KMS-11 (cell line): ENCODE measurements around the gene CPA4.

Experiments
- H2AFZ ChIP-seq: fragments of 200-600 bp; sonication (generic); 2 replicates; pipeline ENCODE4 v1.6.1; 2016; ENCODE audit warnings: antibody characterized with exemption, mixed run types, low read depth
- H3K27ac ChIP-seq: fragments of 200-600 bp; sonication (generic); 2 replicates; pipeline ENCODE4 v1.6.1; 2016; ENCODE audit warnings: mild to moderate bottlenecking, mixed run types
- H3K27me3 ChIP-seq: fragments of 200-600 bp; sonication (generic); 2 replicates; pipeline ENCODE4 v1.6.1; 2017; ENCODE audit warnings: mild to moderate bottlenecking, low read depth, mixed run types, moderate library complexity; ENCODE audit not compliant: insufficient read depth
- H3K36me3 ChIP-seq: fragments of 200-600 bp; sonication (generic); 2 replicates; pipeline ENCODE4 v1.6.1; 2017; ENCODE audit warnings: mild to moderate bottlenecking, mixed run types; ENCODE audit not compliant: insufficient read depth
- H3K4me1 ChIP-seq: fragments of 200-600 bp; sonication (generic); 2 replicates; pipeline ENCODE4 v1.6.1; 2016; ENCODE audit warnings: mild to moderate bottlenecking, low read depth, mixed run types; ENCODE audit not compliant: poor library complexity, severe bottlenecking
- H3K4me2 ChIP-seq: fragments of 200-600 bp; sonication (generic); 2 replicates; pipeline ENCODE4 v1.7.0; 2016; ENCODE audit warnings: mild to moderate bottlenecking, mixed run types
- H3K4me3 ChIP-seq: fragments of 200-600 bp; sonication (generic); IDR thresholded peaks from 2 replicates; pipeline ENCODE4 v1.6.1; 2017; ENCODE audit warnings: low read depth, low read length, mixed read lengths; ENCODE audit not compliant: insufficient read depth
- H3K79me2 ChIP-seq: fragments of 200-600 bp; sonication (generic); 2 replicates; pipeline ENCODE4 v1.6.1; 2016; ENCODE audit warnings: low read depth, mixed run types; ENCODE audit not compliant: insufficient read depth
- H3K9ac ChIP-seq: fragments of 200-600 bp; sonication (generic); 2 replicates; pipeline ENCODE4 v1.6.1; 2016; ENCODE audit warnings: mild to moderate bottlenecking, mixed run types
- H4K20me1 ChIP-seq: fragments of 200-600 bp; sonication (generic); 2 replicates; pipeline ENCODE4 v1.6.1; 2016; ENCODE audit warnings: mild to moderate bottlenecking, mixed run types; ENCODE audit not compliant: insufficient read depth
- CTCF ChIP-seq: fragments of 200-600 bp; sonication (generic); conservative IDR thresholded peaks from 2 replicates; pipeline ENCODE4 v1.6.1; 2017; ENCODE audit warnings: low read depth, mild to moderate bottlenecking, antibody characterized with exemption, low read length, moderate library complexity, mixed read lengths

CPA4 gene

GRCh38 chr7:130277763-130278643, 15.0 kb upstream of the CPA4 start:
- Histone ChIP-seq H2AFZ (no peak overlapping the region), H3K4me1 (no peaks in the 10 kb centered on the region), H3K9ac (no peak overlapping the region), H4K20me1 (no peaks in the 10 kb centered on the region), H3K79me2 (no peaks in the 10 kb centered on the region), H3K27me3 (no peaks in the 10 kb centered on the region), H3K36me3 (no peaks in the 10 kb centered on the region), H3K27ac (no peak overlapping the region), H3K4me2 (no peak overlapping the region), H3K4me3 (no peak overlapping the region)
- no peak for TF ChIP-seq CTCF

GRCh38 chr7:130278860-130279259, 14.1 kb upstream of the CPA4 start:
- H3K9ac ChIP-seq = no peak overlapping the region
- H3K4me3 ChIP-seq = no peak overlapping the region
- no peak overlapping the region for H3K27ac ChIP-seq
- no peaks in the 10 kb centered on the region for H3K4me1 ChIP-seq
- H4K20me1 ChIP-seq = no peaks in the 10 kb centered on the region
- no peak overlapping the region for H3K4me2 ChIP-seq
- no peaks in the 10 kb centered on the region for H3K79me2 ChIP-seq
- H3K36me3 ChIP-seq = no peaks in the 10 kb centered on the region
- no peak for TF ChIP-seq CTCF
- H3K27me3 ChIP-seq = no peaks in the 10 kb centered on the region
- H2AFZ ChIP-seq = no peak overlapping the region

- no peak overlapping the region for H3K27ac ChIP-seq
Measured at GRCh38 chr7:130279286-130279685, 13.7 kb upstream of the CPA4 start.

GRCh38 chr7:130279906-130280305, 13.1 kb upstream of the CPA4 start:
- Histone ChIP-seq H3K9ac (no peak overlapping the region), H2AFZ (no peak overlapping the region), H3K4me2 (no peak overlapping the region), H3K79me2 (no peaks in the 10 kb centered on the region), H3K27ac (no peak overlapping the region), H4K20me1 (no peaks in the 10 kb centered on the region), H3K27me3 (no peaks in the 10 kb centered on the region), H3K4me1 (no peaks in the 10 kb centered on the region), H3K36me3 (no peaks in the 10 kb centered on the region), H3K4me3 (no peak overlapping the region)
- TF ChIP-seq CTCF = no peak

More at GRCh38 chr7:130279286-130279685, 13.7 kb upstream of the CPA4 start:
- no peak overlapping the region for H3K4me3 ChIP-seq
- no peaks in the 10 kb centered on the region for H3K36me3 ChIP-seq
- no peaks in the 10 kb centered on the region for H3K4me1 ChIP-seq
- no peaks in the 10 kb centered on the region for H4K20me1 ChIP-seq
- TF ChIP-seq CTCF = no peak
- no peaks in the 10 kb centered on the region for H3K79me2 ChIP-seq
- no peak overlapping the region for H3K4me2 ChIP-seq
- no peak overlapping the region for H2AFZ ChIP-seq
- no peak overlapping the region for H3K9ac ChIP-seq
- H3K27me3 ChIP-seq = no peaks in the 10 kb centered on the region
